ENCODE measurements around the gene NAGLU. TPM values are rescaled to one million over a fixed set of nuclear protein-coding genes. Genes with fewer than 3 reads are reported as not detected.
A peak's percentile ranks its signal among the peaks of the same experiment; 100 is the strongest.

NAGLU gene
- total RNA-seq, 1 experiment from 2014 or later: 29.5 TPM

DNA sequence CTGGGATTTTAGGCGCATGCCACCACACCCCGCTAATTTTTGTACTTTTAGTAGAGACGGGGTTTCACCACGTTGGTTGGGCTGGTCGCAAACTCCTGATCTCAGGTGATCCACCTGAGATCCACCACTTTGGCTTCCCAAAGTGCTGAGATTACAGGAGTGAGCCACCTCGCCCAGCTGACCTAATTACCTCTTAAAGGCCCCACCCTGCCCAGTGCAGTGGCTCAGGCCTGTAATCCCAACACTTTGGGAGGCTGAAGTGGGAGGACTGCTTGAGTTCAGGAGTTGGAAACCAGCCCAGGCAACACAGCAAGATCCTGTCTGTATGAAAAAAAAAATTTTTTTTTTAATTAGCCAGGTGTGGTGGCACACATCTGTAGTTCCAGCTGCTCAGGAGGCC, 23.0 kb downstream of the NAGLU start:
- POLR2A ChIA-PET: interaction anchor here (0.7 to 1.3 kb wide), 3 partner anchors 19 to 29 kb away, joined by 3 to 4 read pairs (median 3); partner anchors contain the start of gene PSMC3IP
- Mint-ChIP-seq H3K27ac (ENCODE audit: low read depth, unreplicated experiment) (no peak overlapping the region), H3K9me3 (ENCODE audit: unreplicated experiment) (no peaks in the 10 kb centered on the region), H3K4me3 (ENCODE audit: unreplicated experiment) (no peak overlapping the region), H3K36me3 (ENCODE audit: insufficient read depth, unreplicated experiment) (peaks cover 18% of the 10 kb centered on the region), H3K27me3 (ENCODE audit: insufficient read depth, unreplicated experiment) (no peaks in the 10 kb centered on the region), H3K4me1 (ENCODE audit: insufficient read depth, unreplicated experiment) (peaks cover 19% of the 10 kb centered on the region)
- TF ChIP-seq, protein P1, sequence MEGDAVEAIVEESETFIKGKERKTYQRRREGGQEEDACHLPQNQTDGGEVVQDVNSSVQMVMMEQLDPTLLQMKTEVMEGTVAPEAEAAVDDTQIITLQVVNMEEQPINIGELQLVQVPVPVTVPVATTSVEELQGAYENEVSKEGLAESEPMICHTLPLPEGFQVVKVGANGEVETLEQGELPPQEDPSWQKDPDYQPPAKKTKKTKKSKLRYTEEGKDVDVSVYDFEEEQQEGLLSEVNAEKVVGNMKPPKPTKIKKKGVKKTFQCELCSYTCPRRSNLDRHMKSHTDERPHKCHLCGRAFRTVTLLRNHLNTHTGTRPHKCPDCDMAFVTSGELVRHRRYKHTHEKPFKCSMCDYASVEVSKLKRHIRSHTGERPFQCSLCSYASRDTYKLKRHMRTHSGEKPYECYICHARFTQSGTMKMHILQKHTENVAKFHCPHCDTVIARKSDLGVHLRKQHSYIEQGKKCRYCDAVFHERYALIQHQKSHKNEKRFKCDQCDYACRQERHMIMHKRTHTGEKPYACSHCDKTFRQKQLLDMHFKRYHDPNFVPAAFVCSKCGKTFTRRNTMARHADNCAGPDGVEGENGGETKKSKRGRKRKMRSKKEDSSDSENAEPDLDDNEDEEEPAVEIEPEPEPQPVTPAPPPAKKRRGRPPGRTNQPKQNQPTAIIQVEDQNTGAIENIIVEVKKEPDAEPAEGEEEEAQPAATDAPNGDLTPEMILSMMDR (IDR thresholded peaks at IDR 0.05; ENCODE audit: unreplicated experiment): no peak
- BruUV-seq (replicated peaks): no TSS peak
- CTCF ChIA-PET: no interaction called here
- intact Hi-C loops (cut with micrococcal nuclease): no loop called here
- DNase-seq (ENCODE audit: unreplicated experiment): no peak

DNA sequence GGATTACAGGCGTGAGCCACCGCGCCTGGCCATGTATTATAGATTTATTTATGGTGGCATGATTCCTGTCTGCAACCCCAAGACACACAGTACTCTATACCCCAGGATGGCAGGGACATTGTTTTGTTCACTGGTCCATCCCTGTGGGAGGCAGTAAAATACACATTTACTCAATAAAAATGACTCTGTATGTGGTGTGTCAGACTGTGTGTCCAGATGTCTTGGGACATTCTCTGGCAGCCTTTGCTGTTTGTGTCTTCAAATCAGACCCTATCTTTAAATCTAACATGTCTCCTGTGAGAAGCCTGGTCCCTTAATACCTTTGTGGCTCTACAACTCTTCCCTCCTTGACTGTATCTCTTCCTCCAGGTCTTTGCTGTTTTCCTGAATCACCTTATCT, 24.2 kb downstream of the NAGLU start:
- CTCF ChIA-PET: interaction anchor here (0.6 kb wide), 1 partner anchor 393 kb away, joined by 3 read pairs; no protein-coding TSS in a partner anchor
- TF ChIP-seq, protein P1 (IDR thresholded peaks at IDR 0.05; ENCODE audit: unreplicated experiment): no peak
- peak overlapping the region; percentile 79 for H3K27ac Mint-ChIP-seq (ENCODE audit: low read depth, unreplicated experiment)
- DNase-seq (ENCODE audit: unreplicated experiment): no peak
- no TSS peak for BruUV-seq (replicated peaks)
- no peaks in the 10 kb centered on the region for H3K27me3 Mint-ChIP-seq (ENCODE audit: insufficient read depth, unreplicated experiment)
- H3K4me3 Mint-ChIP-seq (ENCODE audit: unreplicated experiment): no peak overlapping the region
- intact Hi-C loops (cut with micrococcal nuclease): no loop called here
- peaks cover 19% of the 10 kb centered on the region for H3K4me1 Mint-ChIP-seq (ENCODE audit: insufficient read depth, unreplicated experiment)
- H3K9me3 Mint-ChIP-seq (ENCODE audit: unreplicated experiment): no peaks in the 10 kb centered on the region
- peaks cover 24% of the 10 kb centered on the region for H3K36me3 Mint-ChIP-seq (ENCODE audit: insufficient read depth, unreplicated experiment)
- POLR2A ChIA-PET: interaction anchor here (0.6 to 1.3 kb wide), 4 partner anchors 29 to 131 kb away, joined by 3 to 4 read pairs (median 4); no protein-coding TSS in a partner anchor

DNA sequence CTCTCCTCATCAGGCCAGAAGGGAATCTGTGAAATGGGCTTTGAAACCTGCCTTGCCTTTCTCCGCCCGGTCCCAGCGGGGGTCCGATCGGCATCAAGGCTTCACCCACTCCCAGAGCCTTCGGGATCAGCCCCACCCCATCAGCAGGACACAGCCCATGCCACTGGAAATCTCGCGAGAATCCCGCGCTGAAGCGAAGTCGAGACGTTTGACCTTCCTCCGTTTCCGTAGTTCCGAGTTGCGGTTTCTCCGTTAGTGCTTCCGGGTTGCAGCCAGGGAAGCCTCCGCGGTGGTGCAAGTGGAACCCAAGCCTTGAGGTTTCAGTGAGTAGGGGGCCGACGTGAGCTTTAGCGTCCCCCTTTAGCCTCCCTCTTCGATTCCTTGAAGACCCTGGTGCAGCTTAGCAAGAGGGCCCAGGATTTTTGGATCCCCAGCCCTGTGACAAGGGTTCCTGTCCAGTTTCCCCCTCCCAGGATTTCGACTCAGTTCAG, 25.9 kb downstream of the NAGLU start, which contains the start of gene COASY:
TSS of gene COASY (plus strand) at position 252 of the 491 bp plus-strand sequence. CDS start 475 bp downstream, outside the sequence.
- DNase-seq (ENCODE audit: unreplicated experiment): peak; percentile 97
- Mint-ChIP-seq H3K4me3 (ENCODE audit: unreplicated experiment) (peak within 1 kb of the TSS; percentile 94), H3K27ac (ENCODE audit: low read depth, unreplicated experiment) (peak within 1 kb of the TSS; percentile 96), H3K36me3 (ENCODE audit: insufficient read depth, unreplicated experiment) (peaks cover 23% of the 10 kb centered on the region), H3K9me3 (ENCODE audit: unreplicated experiment) (no peaks in the 10 kb centered on the region), H3K27me3 (ENCODE audit: insufficient read depth, unreplicated experiment) (no peaks in the 10 kb centered on the region), H3K4me1 (ENCODE audit: insufficient read depth, unreplicated experiment) (peaks cover 19% of the 10 kb centered on the region)
- POLR2A ChIA-PET: interaction anchor here (1.4 to 2.5 kb wide), 4 partner anchors 15 to 114 kb away, joined by 3 to 22 read pairs (median 14); partner anchors contain the start of genes NAGLU, PLEKHH3 and PSMC3IP
- intact Hi-C loops (cut with micrococcal nuclease): no loop called here
- CTCF ChIA-PET: no interaction called here
- TF ChIP-seq, protein P1 (IDR thresholded peaks at IDR 0.05; ENCODE audit: unreplicated experiment): no peak
- no TSS peak for BruUV-seq (replicated peaks)

DNA sequence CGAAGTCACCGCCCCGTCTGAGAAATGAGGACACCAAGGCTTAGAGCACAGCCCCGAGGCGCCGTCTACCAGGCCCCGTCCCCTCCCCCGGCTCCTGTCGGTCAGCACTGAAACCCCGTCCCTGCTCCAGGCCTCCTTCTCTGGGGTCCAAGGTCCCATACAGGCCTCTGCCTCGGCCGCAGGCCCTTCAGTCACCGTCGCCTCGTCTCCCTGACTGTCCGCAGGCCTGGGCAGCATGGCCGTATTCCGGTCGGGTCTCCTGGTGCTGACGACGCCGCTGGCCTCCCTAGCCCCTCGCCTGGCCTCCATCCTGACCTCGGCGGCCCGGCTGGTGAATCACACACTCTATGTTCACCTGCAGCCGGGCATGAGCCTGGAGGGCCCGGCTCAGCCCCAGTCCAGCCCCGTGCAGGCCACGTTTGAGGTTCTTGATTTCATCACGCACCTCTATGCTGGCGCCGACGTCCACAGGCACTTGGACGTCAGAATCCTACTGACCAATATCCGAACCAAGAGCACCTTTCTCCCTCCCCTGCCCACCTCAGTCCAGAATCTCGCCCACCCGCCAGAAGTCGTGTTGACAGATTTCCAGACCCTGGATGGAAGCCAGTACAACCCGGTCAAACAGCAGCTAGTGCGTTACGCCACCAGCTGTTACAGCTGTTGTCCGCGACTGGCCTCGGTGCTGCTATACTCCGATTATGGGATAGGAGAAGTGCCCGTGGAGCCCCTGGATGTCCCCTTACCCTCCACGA, 26.5 kb downstream of the NAGLU start:
- Mint-ChIP-seq H3K9me3 (ENCODE audit: unreplicated experiment) (no peaks in the 10 kb centered on the region), H3K4me1 (ENCODE audit: insufficient read depth, unreplicated experiment) (peaks cover 20% of the 10 kb centered on the region), H3K4me3 (ENCODE audit: unreplicated experiment) (peak overlapping the region; percentile 94), H3K27ac (ENCODE audit: low read depth, unreplicated experiment) (peak overlapping the region; percentile 96), H3K27me3 (ENCODE audit: insufficient read depth, unreplicated experiment) (no peaks in the 10 kb centered on the region), H3K36me3 (ENCODE audit: insufficient read depth, unreplicated experiment) (peaks cover 19% of the 10 kb centered on the region)
- TF ChIP-seq, protein P1 (IDR thresholded peaks at IDR 0.05; ENCODE audit: unreplicated experiment): no peak
- CTCF ChIA-PET: interaction anchor here (0.6 to 1.3 kb wide), 3 partner anchors 16 to 729 kb away, joined by 3 to 4 read pairs (median 4); no protein-coding TSS in a partner anchor
- DNase-seq (ENCODE audit: unreplicated experiment): peak; percentile 30
- POLR2A ChIA-PET: interaction anchor here (0.7 to 2.5 kb wide), 13 partner anchors 8 to 882 kb away, joined by 3 to 22 read pairs (median 4); partner anchors contain the start of genes CAVIN1, NAGLU, PLEKHH3 and PSMC3IP
- BruUV-seq (replicated peaks): TSS peak; percentile 47
- intact Hi-C loops (cut with micrococcal nuclease): no loop called here

Measured in MCF 10A (cell line).